ENCODE results near the gene CCNG1.
"Not testable (repeated sequence)": the region's sequence is repeated elsewhere in the genome, so short reads cannot be mapped to it uniquely, and the experiment has no call there.

Gene CCNG1

GRCh38 chr5:163404364-163405173, 32.8 kb upstream of the CCNG1 start:
- no peak overlapping the region for H3K4me3 ChIP-seq (ENCODE audit: low read depth, low read length)
- no peak for DNase-seq (ENCODE audit: low read depth)
- TF ChIP-seq, protein P1, sequence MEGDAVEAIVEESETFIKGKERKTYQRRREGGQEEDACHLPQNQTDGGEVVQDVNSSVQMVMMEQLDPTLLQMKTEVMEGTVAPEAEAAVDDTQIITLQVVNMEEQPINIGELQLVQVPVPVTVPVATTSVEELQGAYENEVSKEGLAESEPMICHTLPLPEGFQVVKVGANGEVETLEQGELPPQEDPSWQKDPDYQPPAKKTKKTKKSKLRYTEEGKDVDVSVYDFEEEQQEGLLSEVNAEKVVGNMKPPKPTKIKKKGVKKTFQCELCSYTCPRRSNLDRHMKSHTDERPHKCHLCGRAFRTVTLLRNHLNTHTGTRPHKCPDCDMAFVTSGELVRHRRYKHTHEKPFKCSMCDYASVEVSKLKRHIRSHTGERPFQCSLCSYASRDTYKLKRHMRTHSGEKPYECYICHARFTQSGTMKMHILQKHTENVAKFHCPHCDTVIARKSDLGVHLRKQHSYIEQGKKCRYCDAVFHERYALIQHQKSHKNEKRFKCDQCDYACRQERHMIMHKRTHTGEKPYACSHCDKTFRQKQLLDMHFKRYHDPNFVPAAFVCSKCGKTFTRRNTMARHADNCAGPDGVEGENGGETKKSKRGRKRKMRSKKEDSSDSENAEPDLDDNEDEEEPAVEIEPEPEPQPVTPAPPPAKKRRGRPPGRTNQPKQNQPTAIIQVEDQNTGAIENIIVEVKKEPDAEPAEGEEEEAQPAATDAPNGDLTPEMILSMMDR (IDR thresholded peaks at IDR 0.05; ENCODE audit: control insufficient read depth, extremely low read depth, insufficient read depth) = no peak

- DNase-seq (ENCODE audit: low read depth) = no peak
- TF ChIP-seq, protein P1 (IDR thresholded peaks at IDR 0.05; ENCODE audit: control insufficient read depth, extremely low read depth, insufficient read depth) = no peak
Measured at GRCh38 chr5:163407034-163407655, 30.2 kb upstream of the CCNG1 start.

DNA sequence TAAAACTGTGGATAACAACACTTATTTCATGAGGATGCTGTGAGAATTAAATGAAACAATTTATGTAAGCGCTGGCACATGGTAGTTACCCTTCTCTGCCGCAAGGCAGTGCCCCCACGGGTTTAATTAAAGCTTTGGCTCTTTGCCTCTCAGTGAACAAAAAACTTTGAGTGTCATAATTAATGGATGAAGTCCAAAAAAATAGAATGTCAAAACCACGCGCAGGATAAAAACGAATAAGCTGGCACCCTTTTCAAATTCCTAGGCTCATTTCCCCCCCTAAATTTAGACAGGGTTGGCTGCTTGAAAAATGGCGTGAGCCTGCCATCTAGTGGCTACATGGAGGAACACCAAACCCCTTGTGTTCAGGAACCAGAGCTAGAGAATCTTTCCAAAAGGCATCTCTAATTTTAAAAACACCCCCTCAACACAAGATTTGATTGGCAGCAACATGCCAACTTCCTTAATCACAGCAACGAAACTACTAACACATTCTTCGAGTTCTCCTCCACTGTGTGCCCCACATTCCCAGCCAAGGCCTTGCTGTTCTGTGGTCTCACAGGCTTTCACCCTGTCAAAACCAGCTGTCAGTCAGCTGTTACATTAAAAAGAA, 29.0 kb upstream of the CCNG1 start:
- TF ChIP-seq, protein P1 (IDR thresholded peaks at IDR 0.05; ENCODE audit: control insufficient read depth, extremely low read depth, insufficient read depth) = peak; percentile 83
- no peak overlapping the region for H3K4me3 ChIP-seq (ENCODE audit: low read depth, low read length)

More at GRCh38 chr5:163407034-163407655, 30.2 kb upstream of the CCNG1 start:
- H3K4me3 ChIP-seq (ENCODE audit: low read depth, low read length) = no peak overlapping the region

DNA sequence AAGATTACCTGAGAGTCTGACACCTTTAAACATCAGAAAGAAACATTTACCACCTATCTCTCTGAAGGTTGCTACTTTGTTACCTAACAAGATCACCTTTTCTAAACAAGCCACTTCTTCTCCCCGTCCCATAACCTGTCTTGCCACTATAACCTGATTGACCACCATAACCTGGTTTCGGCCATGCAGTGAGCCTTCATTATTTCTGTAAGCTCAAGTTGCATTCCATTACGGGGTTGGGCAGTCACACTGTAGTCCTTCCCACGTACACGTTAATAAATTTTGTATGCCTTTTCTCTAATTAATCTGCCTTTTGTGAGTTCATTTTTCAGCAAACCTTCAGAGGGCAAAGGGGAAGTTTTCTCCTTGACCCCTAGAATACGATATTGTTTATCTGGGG, 28.0 kb upstream of the CCNG1 start:
- TF ChIP-seq, protein P1 (IDR thresholded peaks at IDR 0.05; ENCODE audit: control insufficient read depth, extremely low read depth, insufficient read depth) = no peak
- no peak overlapping the region for H3K4me3 ChIP-seq (ENCODE audit: low read depth, low read length)
- DNase-seq (ENCODE audit: low read depth) = no peak

More for the DNA sequence above, 29.0 kb upstream of the CCNG1 start:
- DNase-seq (ENCODE audit: low read depth) = peak; percentile 19

- H3K4me3 ChIP-seq (ENCODE audit: low read depth, low read length) = no peak overlapping the region
- TF ChIP-seq, protein P1 (IDR thresholded peaks at IDR 0.05; ENCODE audit: control insufficient read depth, extremely low read depth, insufficient read depth) = no peak
- DNase-seq (ENCODE audit: low read depth) = no peak
Measured at GRCh38 chr5:163410505-163410904, 26.9 kb upstream of the CCNG1 start.

GRCh38 chr5:163415673-163416072, 21.7 kb upstream of the CCNG1 start:
- not testable (repeated sequence) for DNase-seq (ENCODE audit: low read depth); H3K4me3 ChIP-seq (ENCODE audit: low read depth, low read length)

GRCh38 chr5:163424836-163425235, 12.6 kb upstream of the CCNG1 start:
- TF ChIP-seq, protein P1 (IDR thresholded peaks at IDR 0.05; ENCODE audit: control insufficient read depth, extremely low read depth, insufficient read depth) = no peak
- H3K4me3 ChIP-seq (ENCODE audit: low read depth, low read length) = no peak overlapping the region
- no peak for DNase-seq (ENCODE audit: low read depth)

- H3K4me3 ChIP-seq (ENCODE audit: low read depth, low read length); DNase-seq (ENCODE audit: low read depth): not testable (repeated sequence)
Measured at GRCh38 chr5:163426128-163426527, 11.3 kb upstream of the CCNG1 start.
